Muscle of leg (tissue), 11 donors: ENCODE measurements around the gene INPP5J. TPM values are rescaled to one million over a fixed set of nuclear protein-coding genes. Genes with fewer than 3 reads are reported as not detected.
"Not testable (repeated sequence)": the region's sequence is repeated elsewhere in the genome, so short reads cannot be mapped to it uniquely, and the experiment has no call there.

Source experiments
- DNase-seq: peaks from one replicate; pipeline ENCODE4 v3.0.0; 2013
- H3K27ac ChIP-seq: one replicate; pipeline ENCODE4 v1.5.1; 2013; ENCODE audit warnings: mild to moderate bottlenecking, low read length, control low read depth
- H3K27me3 ChIP-seq: one replicate; pipeline ENCODE4 v1.6.1; 2013; ENCODE audit warnings: low read length; ENCODE audit not compliant: control insufficient read depth, insufficient read depth
- H3K36me3 ChIP-seq: one replicate; pipeline ENCODE4 v1.6.1; 2013; ENCODE audit warnings: low read length; ENCODE audit not compliant: control insufficient read depth, insufficient read depth
- H3K4me1 ChIP-seq: one replicate; pipeline ENCODE4 v1.6.1; 2013; ENCODE audit warnings: low read length; ENCODE audit not compliant: control insufficient read depth, insufficient read depth
- H3K4me3 ChIP-seq: one replicate; pipeline ENCODE4 v1.5.1; 2013; ENCODE audit warnings: low read length, control low read depth
- H3K9me3 ChIP-seq: replicated peaks from 2 replicates; pipeline ENCODE4 v1.6.1; 2013; ENCODE audit warnings: low read depth, low read length; ENCODE audit not compliant: control insufficient read depth
- WGBS: methylation state at CpG from one replicate; pipeline ENCODE4 v1.1.5; 2013; ENCODE audit warnings: missing lambda C conversion rate; ENCODE audit not compliant: insufficient coverage; 5-methylcytosine and 5-hydroxymethylcytosine counted together
- polyA plus RNA-seq, 8 donors: library from polyadenylated mRNA; unstranded; fragments of 120-200 nt; gene quantifications; one replicate each; pipeline versions ENCODE4 v1.2.1 to v1.2.3, GENCODE V29; 2013; ENCODE audit warnings: inconsistent platforms in 1 of 8, low replicate concordance in 1 of 8; ENCODE audit not compliant: insufficient read length in 8 of 8, insufficient read depth in 1 of 8
- total RNA-seq: library from RNA; stranded (reverse); fragments of 120-200 nt; gene quantifications from one replicate; pipeline ENCODE4 v1.2.4, GENCODE V29; 2013

Gene INPP5J
- total and polyA plus RNA-seq, 9 donors: 0.35 to 1.7 (median 1.1) TPM

DNA sequence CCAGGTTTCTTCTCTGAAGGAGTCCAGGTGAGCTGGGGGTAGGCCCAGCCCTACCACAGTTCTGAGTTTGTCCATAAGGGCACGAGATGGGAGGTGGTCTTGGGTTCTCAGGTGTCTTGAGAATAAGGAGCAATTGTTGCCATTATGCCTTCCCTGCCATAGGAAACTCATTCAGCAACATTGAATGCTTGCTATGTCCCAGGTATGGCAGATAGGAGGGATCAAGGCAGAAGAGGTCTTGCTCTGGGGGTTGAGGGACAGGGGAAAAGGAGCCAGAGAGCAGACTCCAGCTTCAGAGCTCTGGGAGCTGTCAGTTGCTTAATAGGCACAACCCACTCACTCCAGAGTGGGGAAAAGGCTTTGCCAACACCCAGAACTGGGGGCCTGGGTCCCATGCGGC lies 19.7 kb upstream of the INPP5J start:
- H3K4me3 ChIP-seq: no peak overlapping the region
- peaks cover 2% of the 10 kb centered on the region for H3K27me3 ChIP-seq
- WGBS: 83% methylated on average over 1 of the region's 2 CpGs
- DNase-seq: peak; percentile 13
- no peaks in the 10 kb centered on the region for H3K9me3 ChIP-seq
- H3K36me3 ChIP-seq: peaks cover 63% of the 10 kb centered on the region
- H3K4me1 ChIP-seq: peaks cover 37% of the 10 kb centered on the region
- no peak overlapping the region for H3K27ac ChIP-seq

DNA sequence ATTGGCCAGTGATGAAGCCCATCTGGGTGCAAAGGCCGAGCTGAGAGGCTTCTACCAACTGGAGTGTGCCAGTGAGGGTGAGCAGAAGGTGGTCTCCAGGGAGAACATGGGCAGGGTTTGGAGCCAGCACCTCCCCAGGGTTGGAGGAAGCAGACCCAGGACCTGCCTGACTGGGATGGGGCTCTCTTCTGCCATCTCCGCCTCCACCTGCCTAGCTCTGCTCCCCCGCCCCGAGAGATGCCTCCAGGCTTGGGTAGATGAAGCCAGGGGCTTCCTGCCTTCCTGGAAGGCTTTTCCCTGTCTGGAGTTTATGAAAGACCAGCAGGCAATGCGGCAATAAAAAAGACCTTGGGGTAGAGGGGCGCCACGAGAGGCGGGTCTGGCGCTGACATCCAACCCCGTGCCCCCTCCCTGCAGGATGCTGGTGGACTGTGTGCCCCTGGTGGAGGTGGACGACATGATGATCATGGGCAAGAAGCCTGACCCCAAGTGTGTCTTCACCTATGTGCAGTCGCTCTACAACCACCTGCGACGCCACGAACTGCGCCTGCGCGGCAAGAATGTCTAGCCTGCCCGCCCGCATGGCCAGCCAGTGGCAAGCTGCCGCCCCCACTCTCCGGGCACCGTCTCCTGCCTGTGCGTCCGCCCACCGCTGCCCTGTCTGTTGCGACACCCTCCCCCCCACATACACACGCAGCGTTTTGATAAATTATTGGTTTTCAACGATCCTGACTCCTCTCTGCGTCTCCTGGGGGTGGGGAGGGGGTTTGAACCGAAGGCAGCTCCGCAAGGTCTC lies 18.7 kb upstream of the INPP5J start:
- no peak overlapping the region for H3K27ac ChIP-seq
- peaks cover 37% of the 10 kb centered on the region for H3K4me1 ChIP-seq
- WGBS: 76% methylated on average over 22 of the region's 33 CpGs
- H3K27me3 ChIP-seq: peaks cover 2% of the 10 kb centered on the region
- peaks cover 54% of the 10 kb centered on the region for H3K36me3 ChIP-seq
- DNase-seq: peak; percentile 39
- H3K4me3 ChIP-seq: no peak overlapping the region
- no peaks in the 10 kb centered on the region for H3K9me3 ChIP-seq

DNA sequence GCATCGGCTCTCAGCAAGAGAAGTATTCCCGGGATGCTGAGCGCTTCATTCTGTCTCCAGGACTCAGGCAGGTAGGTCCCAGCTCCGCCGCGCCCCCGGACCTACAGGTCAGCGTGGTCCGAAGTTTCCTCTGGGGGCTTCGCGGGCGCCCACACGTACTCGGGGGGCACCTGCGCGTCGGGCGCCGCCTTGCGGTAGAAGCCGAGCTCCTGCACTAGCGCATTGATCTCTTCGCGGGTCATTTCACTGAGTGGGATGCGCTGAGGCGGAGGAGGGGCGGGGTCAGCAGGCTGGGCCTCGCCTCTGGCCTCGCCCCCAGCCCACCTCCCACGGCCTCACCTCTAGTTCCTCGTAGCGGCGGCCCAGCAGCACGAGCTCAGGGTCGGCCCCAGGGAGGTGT lies 17.9 kb upstream of the INPP5J start:
- Histone ChIP-seq H3K36me3 (peaks cover 46% of the 10 kb centered on the region), H3K4me3 (no peak overlapping the region), H3K4me1 (peaks cover 36% of the 10 kb centered on the region), H3K27ac (no peak overlapping the region), H3K9me3 (no peaks in the 10 kb centered on the region), H3K27me3 (peaks cover 2% of the 10 kb centered on the region)
- peak; percentile 50 for DNase-seq
- 25% methylated on average over 25 of the region's 35 CpGs for WGBS

DNA sequence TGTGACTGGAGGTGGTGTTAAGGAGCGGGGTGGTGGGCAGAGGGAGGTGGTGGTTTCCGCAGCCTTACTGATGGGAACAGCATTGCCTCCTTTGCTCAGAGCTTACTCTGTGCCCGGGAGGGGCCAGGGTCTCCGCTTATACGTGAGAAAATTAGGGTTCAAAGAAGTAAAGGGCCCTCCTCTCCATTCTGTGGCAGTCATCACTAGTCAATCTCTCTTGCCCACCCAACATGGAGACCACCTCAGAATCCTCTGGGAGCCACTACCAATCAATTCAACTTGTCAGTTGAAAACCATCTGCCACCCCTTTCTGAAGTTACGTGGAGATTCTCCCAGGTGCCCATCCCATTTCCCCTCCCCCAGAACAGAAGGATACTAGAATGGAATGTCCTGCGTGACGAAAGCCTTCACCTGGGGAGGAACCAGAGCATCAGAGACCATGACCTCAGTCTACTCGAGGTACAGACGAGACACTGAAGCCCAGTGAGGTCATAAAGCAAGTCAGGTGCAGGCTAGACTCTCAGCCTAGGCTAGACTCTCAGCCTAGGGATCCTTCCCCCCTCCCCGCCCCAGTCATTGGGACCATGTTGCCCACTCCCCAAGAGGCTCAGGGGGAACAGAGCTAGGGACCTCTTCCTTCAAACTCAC lies 17.4 kb upstream of the INPP5J start:
- H3K36me3 ChIP-seq: peaks cover 41% of the 10 kb centered on the region
- peaks cover 36% of the 10 kb centered on the region for H3K4me1 ChIP-seq
- 70% methylated on average over 5 of the region's 11 CpGs for WGBS
- H3K9me3 ChIP-seq: no peaks in the 10 kb centered on the region
- H3K4me3 ChIP-seq: no peak overlapping the region
- peak overlapping the region; percentile 7 for H3K27ac ChIP-seq
- H3K27me3 ChIP-seq: peaks cover 2% of the 10 kb centered on the region
- DNase-seq: peak; percentile 42

DNA sequence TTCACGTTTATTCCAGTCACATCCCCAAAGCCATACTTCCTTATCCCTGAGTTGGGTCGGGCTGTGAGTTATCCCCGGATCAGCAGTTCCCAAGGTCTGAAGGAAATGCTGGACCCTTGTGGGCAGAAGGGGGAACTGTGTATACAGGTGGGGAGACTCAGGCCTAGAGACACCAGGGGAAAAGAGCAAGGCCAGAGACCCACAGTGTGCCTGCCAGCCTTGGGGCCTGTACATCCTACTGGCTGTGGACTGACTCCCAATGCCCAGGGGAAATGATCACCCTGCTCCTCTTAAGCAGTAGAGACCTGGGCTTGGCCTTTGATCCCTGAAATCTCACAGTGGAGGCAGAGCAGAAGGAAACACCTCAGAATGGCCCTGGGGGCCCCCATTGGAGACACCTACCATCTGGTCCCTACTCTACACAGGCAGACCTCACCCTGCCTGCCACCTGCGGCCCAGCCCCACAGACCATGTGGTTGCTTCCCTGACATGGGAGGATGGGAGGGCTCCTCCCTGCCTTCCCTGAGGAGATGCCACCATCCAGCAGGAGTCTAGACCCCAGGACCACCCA lies 16.7 kb upstream of the INPP5J start:
- peak overlapping the region; percentile 42 for H3K27ac ChIP-seq
- DNase-seq: peak; percentile 47
- peaks cover 35% of the 10 kb centered on the region for H3K36me3 ChIP-seq
- H3K9me3 ChIP-seq: no peaks in the 10 kb centered on the region
- no peak overlapping the region for H3K4me3 ChIP-seq
- H3K27me3 ChIP-seq: peaks cover 2% of the 10 kb centered on the region
- peaks cover 36% of the 10 kb centered on the region for H3K4me1 ChIP-seq
- WGBS: 60% methylated on average over 1 of the region's 4 CpGs

DNA sequence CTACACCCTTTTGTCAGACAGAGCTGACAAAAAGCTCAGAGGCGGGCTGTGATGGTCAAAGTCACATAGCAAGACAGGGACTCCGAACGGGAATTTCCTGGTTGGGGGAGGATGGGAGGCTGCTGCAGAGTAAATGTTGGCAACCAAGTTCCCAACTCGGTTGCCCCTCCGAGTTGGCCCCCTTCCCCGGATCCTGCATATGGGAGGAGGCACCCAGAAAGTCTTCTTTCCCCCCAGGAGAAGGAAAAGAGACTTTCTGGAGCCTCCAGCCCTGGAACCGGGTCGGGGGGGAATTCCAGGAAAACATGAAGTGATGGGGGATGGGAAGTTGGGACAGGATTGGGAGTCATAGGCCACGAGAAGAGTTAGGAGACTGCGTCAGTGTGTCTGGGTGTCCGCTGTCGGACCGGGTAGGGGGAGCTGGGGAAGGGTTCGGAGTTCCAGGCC lies 16.0 kb upstream of the INPP5J start:
- H3K4me3 ChIP-seq: peak overlapping the region; percentile 69
- no peaks in the 10 kb centered on the region for H3K9me3 ChIP-seq
- H3K27me3 ChIP-seq: peaks cover 2% of the 10 kb centered on the region
- DNase-seq: peak; percentile 68
- peak overlapping the region; percentile 93 for H3K27ac ChIP-seq
- WGBS: 16% methylated on average over 10 of the region's 14 CpGs
- H3K36me3 ChIP-seq: peaks cover 30% of the 10 kb centered on the region
- peaks cover 36% of the 10 kb centered on the region for H3K4me1 ChIP-seq

DNA sequence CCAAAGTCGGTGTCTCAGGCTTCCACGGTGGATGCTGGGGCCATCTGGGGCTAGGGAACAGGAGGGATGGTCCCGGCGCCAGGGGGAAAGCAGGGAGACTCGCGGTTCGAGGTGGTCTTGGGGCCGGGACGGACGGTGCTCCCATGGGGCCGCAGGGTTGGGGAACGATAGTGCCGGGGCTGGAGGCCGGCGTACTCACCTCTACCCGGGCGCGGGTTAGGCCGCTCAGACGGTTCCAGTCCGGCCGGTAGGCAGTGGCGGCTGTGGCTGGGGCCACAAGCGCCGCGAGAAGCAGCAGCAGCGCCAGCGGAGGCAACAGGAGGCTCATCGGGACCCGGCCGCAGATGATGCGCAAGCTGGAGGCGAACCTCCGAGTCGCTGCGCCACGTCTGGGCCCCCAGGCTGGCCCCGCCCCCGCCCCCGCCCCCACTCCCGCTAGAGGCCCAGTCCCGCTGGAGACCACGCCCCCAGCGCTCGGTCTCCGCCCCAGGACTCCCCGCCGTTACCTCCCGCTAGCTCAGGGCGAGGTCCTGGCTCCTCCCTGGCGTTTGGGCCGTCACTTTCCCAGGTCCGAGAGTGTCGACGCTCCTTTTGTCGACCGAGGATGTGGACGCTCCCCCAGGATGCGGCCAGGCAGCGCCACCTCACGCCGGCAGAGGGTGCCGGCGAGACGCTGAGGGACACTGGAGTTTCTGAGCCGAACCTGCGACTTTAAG lies 15.4 kb upstream of the INPP5J start, which contains the start of gene SELENOM:
Gene SELENOM (minus strand): TSS at position 391 of the 716 bp plus-strand sequence. CDS start 63 bp downstream, at position 328.
- WGBS: 1% methylated on average over 64 of the region's 67 CpGs
- Histone ChIP-seq H3K4me1 (peaks cover 36% of the 10 kb centered on the region), H3K27me3 (peaks cover 2% of the 10 kb centered on the region), H3K36me3 (peaks cover 24% of the 10 kb centered on the region), H3K4me3 (peak within 1 kb of the TSS; percentile 69), H3K27ac (peak within 1 kb of the TSS; percentile 93), H3K9me3 (no peaks in the 10 kb centered on the region)
- peak; percentile 99 for DNase-seq

DNA sequence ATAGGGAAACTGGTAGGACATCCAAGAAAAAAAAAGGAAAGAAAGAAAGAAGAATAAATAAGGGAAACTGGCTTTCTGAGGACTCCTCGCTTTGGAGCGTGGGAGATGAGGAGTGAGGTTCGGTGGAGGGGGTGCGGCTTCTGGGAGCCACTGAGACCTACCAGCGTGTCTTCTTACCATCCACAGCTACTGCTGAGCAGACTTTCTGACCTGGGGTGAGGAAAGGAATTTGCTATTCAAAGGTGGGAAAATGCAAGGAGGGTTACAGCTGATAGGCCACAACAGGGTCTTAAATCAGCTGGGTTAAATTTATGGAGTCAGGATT lies 14.9 kb upstream of the INPP5J start:
- Histone ChIP-seq H3K27me3 (peaks cover 2% of the 10 kb centered on the region), H3K4me3 (peak overlapping the region; percentile 69), H3K4me1 (peaks cover 36% of the 10 kb centered on the region), H3K9me3 (no peaks in the 10 kb centered on the region), H3K36me3 (peaks cover 20% of the 10 kb centered on the region), H3K27ac (peak overlapping the region; percentile 64)
- DNase-seq: no peak
- WGBS: 0% methylated on average over 3 of the region's 5 CpGs

DNA sequence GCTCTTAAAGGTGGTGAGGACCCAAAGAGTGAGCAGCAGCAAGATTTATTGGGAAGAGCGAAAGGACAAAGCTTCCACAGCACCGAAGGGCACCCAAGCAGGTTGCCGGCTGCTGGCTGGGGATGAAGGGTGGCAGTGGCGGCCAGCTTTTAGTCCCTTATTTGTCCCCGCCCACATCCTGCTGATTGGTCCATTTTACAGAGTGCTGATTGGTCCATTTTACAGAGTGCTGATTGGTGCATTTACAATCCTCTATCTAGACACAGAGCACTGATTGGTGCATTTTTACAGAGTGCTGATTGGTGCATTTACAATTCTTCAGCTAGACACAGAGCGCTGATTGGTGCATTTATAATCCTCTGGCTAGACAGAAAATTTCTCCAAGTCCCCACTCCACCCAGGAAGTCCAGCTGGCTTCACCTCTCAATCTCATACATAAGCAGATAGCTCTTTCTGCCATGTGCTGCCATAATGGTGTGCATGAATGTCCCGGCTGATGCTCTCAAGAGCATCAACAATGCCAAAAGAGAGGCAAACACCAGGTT lies 10.1 kb upstream of the INPP5J start:
- not testable (repeated sequence) for H3K9me3 ChIP-seq, H3K4me3 ChIP-seq, H3K4me1 ChIP-seq, H3K36me3 ChIP-seq, DNase-seq, H3K27me3 ChIP-seq, H3K27ac ChIP-seq
- 98% methylated on average over 6 of the region's 7 CpGs for WGBS
